T-helper 2 cell treated with Interferon-gamma antibody and Interleukin-4, amounts not matched to agents 100 ng/mL and 5 ng/mL, for 36 hours (primary cell): ENCODE data around the gene OR5T1. TPM values are rescaled to one million over a fixed set of nuclear protein-coding genes. Genes with fewer than 3 reads are reported as not detected.

Source experiments
- intact Hi-C: fragments of 100-400 bp; cut with micrococcal nuclease; formaldehyde crosslinking; loops from one replicate; pipeline ENCODE4 v1.15.1; 2023
- total RNA-seq: library from RNA; stranded (reverse); gene quantifications from 2 replicates; pipeline ENCODE4 v1.2.3, GENCODE V29; 2022

Gene OR5T1
- total RNA-seq = not detected in 2 replicates

- intact Hi-C loops = no loop called here
These were observed at the start of gene OR5T1 for GRCh38 chr11:56273854-56274253. OR5T1 (plus strand) TSS chr11:56274154; CDS start chr11:56275639, 1,485 bp downstream.

GRCh38 chr11:56234155-56234554, 39.8 kb upstream of the OR5T1 start, which contains the start of gene OR5T2:
OR5T2 (minus strand) TSS chr11:56234255; CDS start chr11:56233062, 1,193 bp downstream.
- intact Hi-C loops = no loop called here

GRCh38 chr11:56251954-56252353, 22.0 kb upstream of the OR5T1 start, which contains the start of gene OR5T3:
OR5T3 (plus strand) TSS chr11:56252254; CDS start chr11:56252254, 0 bp downstream.
- intact Hi-C loops = no loop called here

GRCh38 chr11:56271092-56271491, 2.9 kb upstream of the OR5T1 start:
- intact Hi-C loops = no loop called here

GRCh38 chr11:56292154-56292553, 18.2 kb downstream of the OR5T1 start, which contains the start of gene OR8H1:
OR8H1 (minus strand) TSS chr11:56292254; CDS start chr11:56291062, 1,192 bp downstream.
- intact Hi-C loops = no loop called here

GRCh38 chr11:56296898-56297297, 22.9 kb downstream of the OR5T1 start:
- intact Hi-C loops = no loop called here

GRCh38 chr11:56307836-56308235, 33.9 kb downstream of the OR5T1 start:
- intact Hi-C loops = no loop called here

- intact Hi-C loops = no loop called here
These were observed 40.9 kb downstream of the OR5T1 start, which contains the start of gene OR8K3 for GRCh38 chr11:56314844-56315243. OR8K3 (plus strand) TSS chr11:56315144; CDS start chr11:56318307, 3,163 bp downstream.

Other genes with a start within 250 kb of the OR5T1 start
- gene OR5AS1, start 246.5 kb upstream of the OR5T1 start, total RNA-seq = not detected in 2 replicates
- not detected in 2 replicates for gene OR8I2, start 180.8 kb upstream of the OR5T1 start, total RNA-seq
- gene OR8H2, start 170.5 kb upstream of the OR5T1 start, total RNA-seq = not detected in 2 replicates
- gene OR8H3, start 151.8 kb upstream of the OR5T1 start, total RNA-seq = not detected in 2 replicates
- not detected in 2 replicates for gene OR8J3, start 134.0 kb upstream of the OR5T1 start, total RNA-seq
- not detected in 2 replicates for gene OR8K5, start 113.8 kb upstream of the OR5T1 start, total RNA-seq
- gene OR5J2, start 97.5 kb upstream of the OR5T1 start, total RNA-seq = not detected in 2 replicates
- not detected in 2 replicates for gene OR5T2, start 39.9 kb upstream of the OR5T1 start, total RNA-seq
- not detected in 2 replicates for gene OR5T3, start 21.9 kb upstream of the OR5T1 start, total RNA-seq
- not detected in 2 replicates for gene OR8H1, start 18.1 kb downstream of the OR5T1 start, total RNA-seq
- not detected in 2 replicates for gene OR8K3, start 41.0 kb downstream of the OR5T1 start, total RNA-seq
- not detected in 2 replicates for gene OR8K1, start 71.9 kb downstream of the OR5T1 start, total RNA-seq
- gene OR8J1, start 80.1 kb downstream of the OR5T1 start, total RNA-seq = not detected in 2 replicates
- gene OR8U1, start 101.5 kb downstream of the OR5T1 start, total RNA-seq = not detected in 2 replicates
- not detected in 2 replicates for gene OR5AL1, start 138.5 kb downstream of the OR5T1 start, total RNA-seq
- not detected in 2 replicates for gene OR5M3, start 199.2 kb downstream of the OR5T1 start, total RNA-seq
- gene OR5M8, start 217.2 kb downstream of the OR5T1 start, total RNA-seq = not detected in 2 replicates